ENCODE measurements around the gene PSMB2.

Gene PSMB2

DNA sequence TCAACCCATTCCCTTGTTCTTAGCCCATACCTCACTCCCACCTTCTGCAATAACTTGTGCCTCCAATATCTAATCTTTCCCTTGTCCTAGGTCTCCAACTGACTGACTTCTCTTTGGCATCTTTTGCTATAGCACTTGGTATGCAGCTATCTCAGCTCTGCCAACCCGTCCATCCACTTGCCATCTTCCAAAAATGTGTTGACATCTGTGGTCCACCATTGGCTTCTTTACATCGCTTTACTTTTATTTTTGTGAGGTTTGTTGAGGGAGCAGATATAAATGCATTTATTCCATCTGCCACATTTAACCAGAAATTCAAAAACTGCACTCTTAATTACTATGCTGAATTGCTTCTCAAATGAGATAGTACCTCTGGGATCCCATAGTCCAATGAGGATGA, 24.9 kb upstream of the PSMB2 start:
- Histone ChIP-seq H3K27ac (ENCODE audit: low read depth, low read length, severe bottlenecking) (no peak overlapping the region), H3K36me3 (ENCODE audit: control insufficient read depth, insufficient read depth, low read length) (no peaks in the 10 kb centered on the region), H3K4me3 (ENCODE audit: extremely low read depth, insufficient read depth, low read length, poor library complexity, severe bottlenecking) (no peak overlapping the region), H3K9me3 (ENCODE audit: control insufficient read depth, low read length) (no peaks in the 10 kb centered on the region), H3K4me1 (ENCODE audit: control insufficient read depth, insufficient read depth, low read length, poor library complexity, severe bottlenecking) (no peaks in the 10 kb centered on the region)
- WGBS, 2 experiments (ENCODE audit: insufficient coverage in 2 of 2) = 57 to 83% methylated on average over 1 of the region's 2 CpGs

DNA sequence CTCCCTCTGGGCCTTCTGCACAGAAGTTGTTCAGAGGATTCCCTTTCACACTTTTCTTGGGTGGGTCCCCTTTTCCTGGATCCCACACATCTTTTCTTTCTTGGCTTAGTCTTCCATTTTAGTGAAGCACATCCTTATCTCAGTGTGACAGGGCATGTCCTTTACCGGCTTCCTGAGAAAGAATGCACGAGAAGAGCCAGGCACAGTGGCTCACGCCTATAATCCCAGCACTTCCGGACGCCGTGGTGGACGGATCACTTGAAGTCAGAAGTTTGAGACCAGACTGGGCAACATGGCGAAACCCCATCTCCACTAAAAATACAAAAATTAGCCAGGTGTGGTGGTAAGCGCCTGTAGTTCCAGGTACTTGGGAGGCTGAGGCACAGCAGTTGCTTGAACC, 22.1 kb upstream of the PSMB2 start:
- Histone ChIP-seq H3K27ac (ENCODE audit: low read depth, low read length, severe bottlenecking) (no peak overlapping the region), H3K36me3 (ENCODE audit: control insufficient read depth, insufficient read depth, low read length) (no peaks in the 10 kb centered on the region), H3K9me3 (ENCODE audit: control insufficient read depth, low read length) (no peaks in the 10 kb centered on the region), H3K4me1 (ENCODE audit: control insufficient read depth, insufficient read depth, low read length, poor library complexity, severe bottlenecking) (no peaks in the 10 kb centered on the region), H3K4me3 (ENCODE audit: extremely low read depth, insufficient read depth, low read length, poor library complexity, severe bottlenecking) (no peak overlapping the region)
- 87 to 92% methylated on average over 8 to 9 of the region's 9 CpGs for WGBS, 2 experiments (ENCODE audit: insufficient coverage in 2 of 2)

DNA sequence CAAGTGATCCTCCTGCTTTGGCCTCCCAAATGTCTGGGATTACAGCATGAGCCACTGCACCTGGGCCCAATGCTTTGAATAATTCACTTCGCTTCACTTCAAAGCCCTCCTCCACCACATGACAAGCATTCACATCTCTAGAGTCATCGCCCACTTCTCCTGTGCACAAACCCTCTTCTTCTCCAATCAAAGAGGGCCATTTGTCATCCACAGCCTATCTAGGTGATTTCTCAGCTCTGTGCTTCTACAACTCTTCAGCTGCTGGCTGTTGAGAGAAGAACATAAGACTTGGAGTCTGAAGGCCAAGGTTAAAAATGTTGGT, 20.1 kb upstream of the PSMB2 start:
- Histone ChIP-seq H3K27ac (ENCODE audit: low read depth, low read length, severe bottlenecking) (no peak overlapping the region), H3K4me1 (ENCODE audit: control insufficient read depth, insufficient read depth, low read length, poor library complexity, severe bottlenecking) (no peaks in the 10 kb centered on the region), H3K36me3 (ENCODE audit: control insufficient read depth, insufficient read depth, low read length) (no peaks in the 10 kb centered on the region), H3K4me3 (ENCODE audit: extremely low read depth, insufficient read depth, low read length, poor library complexity, severe bottlenecking) (no peak overlapping the region), H3K9me3 (ENCODE audit: control insufficient read depth, low read length) (no peaks in the 10 kb centered on the region)
- WGBS, 2 experiments (ENCODE audit: insufficient coverage in 2 of 2) = 80 to 88% methylated on average over 1 to 2 of the region's 2 CpGs

DNA sequence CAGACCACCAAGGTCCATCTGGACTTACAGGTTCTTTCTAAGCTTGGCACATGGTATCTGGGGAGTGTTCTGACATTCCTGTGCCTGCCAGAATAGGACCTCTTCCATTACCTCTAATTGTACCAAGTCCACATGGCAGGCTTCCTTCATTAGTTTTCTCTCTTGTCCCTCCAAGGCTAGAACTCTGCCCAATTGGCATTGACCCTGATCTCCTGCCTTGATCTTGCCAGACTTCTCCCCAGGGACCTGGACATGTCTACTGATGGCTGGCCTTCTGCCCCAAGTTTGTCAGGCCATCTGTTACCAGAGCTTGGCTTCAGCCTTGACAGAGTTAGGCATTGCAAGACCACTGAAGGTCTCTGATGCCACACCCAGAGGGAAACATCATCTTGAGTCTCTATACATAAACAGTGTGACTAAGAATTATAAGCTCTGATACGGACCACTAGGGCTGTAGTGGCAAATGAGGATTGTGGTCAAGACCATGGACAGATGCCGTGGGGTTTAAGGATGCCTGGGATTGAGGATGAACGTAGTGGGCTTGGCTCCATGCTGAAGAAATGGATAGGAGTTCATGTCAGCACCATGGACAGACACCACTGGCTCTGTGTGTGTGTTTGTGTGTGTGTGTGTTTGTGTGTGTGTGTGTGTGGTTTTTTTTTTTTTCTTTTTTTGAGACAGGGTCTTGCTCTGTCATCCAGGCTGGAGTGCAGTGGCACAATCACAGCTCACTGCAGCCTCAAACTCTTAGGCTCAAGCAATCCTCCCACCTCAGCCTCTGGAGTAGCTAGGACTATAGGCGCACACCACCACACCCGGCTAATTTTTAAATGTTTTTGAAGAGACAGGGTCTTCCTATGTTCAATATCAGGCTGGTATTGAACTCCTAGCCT, 19.5 kb upstream of the PSMB2 start:
- WGBS, 2 experiments (ENCODE audit: insufficient coverage in 2 of 2) = 31 to 53% methylated on average over 2 to 4 of the region's 5 CpGs
- H3K4me3 ChIP-seq (ENCODE audit: extremely low read depth, insufficient read depth, low read length, poor library complexity, severe bottlenecking) = no peak overlapping the region

DNA sequence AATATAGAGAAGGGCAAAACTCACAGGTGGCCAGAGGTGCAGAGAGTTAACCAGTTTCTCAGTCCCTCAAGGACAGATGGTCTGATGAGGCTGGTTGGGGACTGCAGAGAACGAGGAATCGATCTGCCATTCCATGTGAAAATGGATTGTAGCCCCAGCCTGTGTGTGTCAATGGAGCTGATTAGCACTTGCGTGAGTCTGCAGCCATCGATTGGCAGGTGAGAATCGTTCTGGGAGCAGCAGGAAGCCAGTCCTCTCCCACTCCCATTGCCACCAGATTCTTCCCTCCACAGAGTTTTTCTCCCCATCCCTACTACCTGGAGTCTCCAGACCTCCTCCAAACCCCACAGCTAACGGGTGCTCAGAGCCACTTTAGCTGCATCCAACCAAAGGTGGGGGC, 18.3 kb upstream of the PSMB2 start:
- no peaks in the 10 kb centered on the region for H3K9me3 ChIP-seq (ENCODE audit: control insufficient read depth, low read length)
- WGBS, 2 experiments (ENCODE audit: insufficient coverage in 2 of 2) = 45 to 54% methylated on average over 6 of the region's 6 CpGs
- H3K4me1 ChIP-seq (ENCODE audit: control insufficient read depth, insufficient read depth, low read length, poor library complexity, severe bottlenecking) = no peaks in the 10 kb centered on the region
- H3K36me3 ChIP-seq (ENCODE audit: control insufficient read depth, insufficient read depth, low read length) = no peaks in the 10 kb centered on the region
- H3K27ac ChIP-seq (ENCODE audit: low read depth, low read length, severe bottlenecking) = no peak overlapping the region
- no peak overlapping the region for H3K4me3 ChIP-seq (ENCODE audit: extremely low read depth, insufficient read depth, low read length, poor library complexity, severe bottlenecking)

More for the DNA sequence above, 19.5 kb upstream of the PSMB2 start:
- Histone ChIP-seq H3K9me3 (ENCODE audit: control insufficient read depth, low read length) (no peaks in the 10 kb centered on the region), H3K36me3 (ENCODE audit: control insufficient read depth, insufficient read depth, low read length) (no peaks in the 10 kb centered on the region), H3K4me1 (ENCODE audit: control insufficient read depth, insufficient read depth, low read length, poor library complexity, severe bottlenecking) (no peaks in the 10 kb centered on the region), H3K27ac (ENCODE audit: low read depth, low read length, severe bottlenecking) (no peak overlapping the region)

DNA sequence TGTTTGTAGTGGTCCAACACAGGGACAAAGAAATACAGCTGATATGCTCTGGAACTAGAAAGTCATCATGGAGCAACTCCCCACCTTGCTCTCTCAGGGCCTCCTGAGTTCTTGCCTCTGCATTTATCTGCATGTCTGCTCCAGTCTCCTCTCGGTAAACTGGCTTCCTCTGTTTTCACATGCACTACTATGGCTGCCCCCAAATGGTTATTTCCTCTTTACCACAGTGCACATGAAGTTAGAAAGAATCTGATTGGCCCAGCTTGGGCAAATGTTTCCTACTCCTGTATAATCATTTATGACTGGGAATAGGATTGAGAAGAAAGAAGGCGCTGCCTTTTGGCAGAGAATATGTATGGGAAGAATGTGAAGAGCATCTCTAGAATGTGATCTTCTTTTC, 16.5 kb upstream of the PSMB2 start:
- Histone ChIP-seq H3K9me3 (ENCODE audit: control insufficient read depth, low read length) (no peaks in the 10 kb centered on the region), H3K36me3 (ENCODE audit: control insufficient read depth, insufficient read depth, low read length) (no peaks in the 10 kb centered on the region), H3K27ac (ENCODE audit: low read depth, low read length, severe bottlenecking) (no peak overlapping the region), H3K4me3 (ENCODE audit: extremely low read depth, insufficient read depth, low read length, poor library complexity, severe bottlenecking) (no peak overlapping the region), H3K4me1 (ENCODE audit: control insufficient read depth, insufficient read depth, low read length, poor library complexity, severe bottlenecking) (no peaks in the 10 kb centered on the region)
- 67 to 86% methylated on average over 2 of the region's 2 CpGs for WGBS, 2 experiments (ENCODE audit: insufficient coverage in 2 of 2)

DNA sequence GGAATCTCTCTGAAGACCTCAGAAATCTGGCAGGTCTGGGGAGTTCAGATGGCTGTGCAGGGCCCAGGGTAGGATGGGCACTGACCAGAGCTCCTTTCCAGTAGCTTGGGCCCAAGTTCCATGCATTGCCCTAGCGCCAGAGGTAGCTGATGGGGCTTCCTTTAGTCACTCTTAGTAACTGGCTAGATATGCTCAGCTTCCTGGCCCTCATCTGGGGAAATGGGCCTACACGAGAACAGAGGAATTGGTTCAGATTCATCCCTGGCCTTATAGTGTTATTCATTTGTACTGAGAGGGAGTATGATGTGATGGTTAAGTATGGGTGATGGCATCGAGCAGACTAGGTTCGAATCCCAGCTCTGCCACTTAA, 15.5 kb upstream of the PSMB2 start:
- WGBS, 2 experiments (ENCODE audit: insufficient coverage in 2 of 2) = 75 to 80% methylated on average over 2 of the region's 4 CpGs
- Histone ChIP-seq H3K36me3 (ENCODE audit: control insufficient read depth, insufficient read depth, low read length) (no peaks in the 10 kb centered on the region), H3K4me3 (ENCODE audit: extremely low read depth, insufficient read depth, low read length, poor library complexity, severe bottlenecking) (no peak overlapping the region), H3K27ac (ENCODE audit: low read depth, low read length, severe bottlenecking) (no peak overlapping the region), H3K9me3 (ENCODE audit: control insufficient read depth, low read length) (no peaks in the 10 kb centered on the region), H3K4me1 (ENCODE audit: control insufficient read depth, insufficient read depth, low read length, poor library complexity, severe bottlenecking) (no peaks in the 10 kb centered on the region)

DNA sequence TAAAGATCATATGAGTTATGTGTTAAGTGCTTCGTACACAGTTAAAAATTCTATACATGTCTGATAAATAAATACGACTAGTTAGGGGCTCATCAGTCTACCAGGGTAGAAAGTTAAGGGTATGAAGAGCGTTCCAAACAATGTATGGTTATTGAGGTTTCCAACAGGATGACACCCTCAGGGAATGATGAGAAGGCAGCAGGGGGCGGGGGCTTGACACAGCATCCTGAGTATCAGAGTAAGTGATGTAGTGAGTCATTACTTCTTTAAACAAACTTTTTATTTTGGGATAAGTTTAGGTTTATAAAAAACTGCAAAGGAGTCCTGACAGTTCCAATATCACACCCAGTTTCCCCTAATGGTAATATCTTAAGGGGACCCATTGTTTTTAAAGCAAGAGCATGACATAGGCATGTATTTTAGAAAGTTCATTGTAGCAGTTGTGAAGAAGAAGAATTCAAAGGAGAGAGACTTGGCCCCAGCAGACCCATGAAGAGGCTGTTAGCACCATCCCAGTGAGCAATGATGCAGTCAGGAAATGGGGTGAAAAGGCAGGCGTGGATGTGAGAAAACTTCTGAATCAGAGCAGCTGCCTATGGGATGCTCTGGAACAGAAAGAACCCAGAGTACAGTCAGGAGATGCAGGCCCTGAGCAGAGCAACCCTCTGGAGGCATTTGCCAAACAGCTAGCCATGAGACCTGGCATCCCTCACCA, 15.0 kb upstream of the PSMB2 start:
- H3K36me3 ChIP-seq (ENCODE audit: control insufficient read depth, insufficient read depth, low read length) = no peaks in the 10 kb centered on the region
- no peaks in the 10 kb centered on the region for H3K4me1 ChIP-seq (ENCODE audit: control insufficient read depth, insufficient read depth, low read length, poor library complexity, severe bottlenecking)
- WGBS, 2 experiments (ENCODE audit: insufficient coverage in 2 of 2) = 62 to 69% methylated on average over 2 of the region's 5 CpGs
- no peaks in the 10 kb centered on the region for H3K9me3 ChIP-seq (ENCODE audit: control insufficient read depth, low read length)
- H3K27ac ChIP-seq (ENCODE audit: low read depth, low read length, severe bottlenecking) = no peak overlapping the region
- H3K4me3 ChIP-seq (ENCODE audit: extremely low read depth, insufficient read depth, low read length, poor library complexity, severe bottlenecking) = no peak overlapping the region

DNA sequence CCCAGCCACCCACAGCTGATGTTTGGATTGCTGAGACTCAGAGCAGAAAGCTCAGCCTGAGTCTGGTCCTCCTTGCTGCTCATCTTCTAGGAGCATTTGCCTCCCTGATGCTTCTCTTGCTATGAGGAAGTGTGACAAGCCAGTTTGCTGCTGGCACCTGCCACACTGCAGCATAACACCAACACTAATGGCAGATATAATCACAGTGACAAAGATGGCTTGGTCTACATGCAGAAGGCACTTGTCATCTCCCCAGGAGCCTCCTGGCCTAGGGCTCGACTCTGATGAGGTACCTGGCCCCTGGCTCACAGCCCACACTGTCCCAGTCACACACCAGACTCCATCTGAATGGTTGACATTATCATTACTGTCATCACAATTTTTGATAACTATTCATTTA, 13.9 kb upstream of the PSMB2 start:
- Histone ChIP-seq H3K27ac (ENCODE audit: low read depth, low read length, severe bottlenecking) (no peak overlapping the region), H3K9me3 (ENCODE audit: control insufficient read depth, low read length) (no peaks in the 10 kb centered on the region), H3K4me1 (ENCODE audit: control insufficient read depth, insufficient read depth, low read length, poor library complexity, severe bottlenecking) (no peaks in the 10 kb centered on the region), H3K36me3 (ENCODE audit: control insufficient read depth, insufficient read depth, low read length) (no peaks in the 10 kb centered on the region), H3K4me3 (ENCODE audit: extremely low read depth, insufficient read depth, low read length, poor library complexity, severe bottlenecking) (no peak overlapping the region)
- 50 to 67% methylated on average over 1 of the region's 1 CpG for WGBS, 2 experiments (ENCODE audit: insufficient coverage in 2 of 2)

DNA sequence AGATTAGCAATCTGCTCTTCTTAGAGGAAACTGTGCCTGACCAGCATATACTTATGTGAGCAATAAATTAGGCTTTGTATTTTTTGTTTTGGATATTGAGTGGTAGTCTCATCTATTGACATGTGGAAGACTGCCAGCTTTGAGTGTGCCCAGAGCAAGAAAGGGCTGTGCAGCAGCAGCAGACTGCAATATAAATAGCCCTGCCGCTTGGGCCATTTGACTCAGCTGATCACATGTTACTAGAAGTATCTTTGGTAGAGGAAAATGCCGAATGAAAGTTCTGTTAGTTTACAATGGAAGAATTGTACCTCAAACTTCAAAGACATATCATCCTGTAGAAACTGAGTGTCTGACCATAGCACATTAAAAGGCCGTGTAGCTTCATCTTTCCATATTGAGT, 9.1 kb upstream of the PSMB2 start:
- 80 to 100% methylated on average over 1 to 2 of the region's 3 CpGs for WGBS, 2 experiments (ENCODE audit: insufficient coverage in 2 of 2)
- Histone ChIP-seq H3K4me3 (ENCODE audit: extremely low read depth, insufficient read depth, low read length, poor library complexity, severe bottlenecking) (no peak overlapping the region), H3K36me3 (ENCODE audit: control insufficient read depth, insufficient read depth, low read length) (no peaks in the 10 kb centered on the region), H3K4me1 (ENCODE audit: control insufficient read depth, insufficient read depth, low read length, poor library complexity, severe bottlenecking) (no peaks in the 10 kb centered on the region), H3K27ac (ENCODE audit: low read depth, low read length, severe bottlenecking) (no peak overlapping the region), H3K9me3 (ENCODE audit: control insufficient read depth, low read length) (no peaks in the 10 kb centered on the region)

DNA sequence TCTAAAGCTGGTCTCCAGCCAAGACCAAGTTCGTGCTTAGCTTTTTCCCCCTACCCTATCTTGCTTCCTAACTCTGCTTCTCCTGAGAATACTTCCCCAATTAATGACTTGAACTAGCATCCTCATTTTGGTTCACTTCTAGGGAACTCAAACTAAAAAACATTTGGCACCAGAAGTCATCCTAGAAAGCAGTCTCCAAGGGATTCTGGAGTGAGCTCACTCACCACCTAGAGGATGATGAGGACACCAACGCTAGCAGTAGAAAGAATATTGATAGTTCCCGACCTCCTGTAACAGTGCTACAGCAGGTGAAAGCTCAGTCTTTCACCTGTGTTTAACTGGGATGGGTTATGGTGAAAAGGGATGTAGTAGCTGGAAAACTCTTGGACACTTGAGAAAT, 4.7 kb upstream of the PSMB2 start:
- 33 to 39% methylated on average over 2 to 3 of the region's 3 CpGs for WGBS, 2 experiments (ENCODE audit: insufficient coverage in 2 of 2)
- Histone ChIP-seq H3K9me3 (ENCODE audit: control insufficient read depth, low read length) (no peaks in the 10 kb centered on the region), H3K4me3 (ENCODE audit: extremely low read depth, insufficient read depth, low read length, poor library complexity, severe bottlenecking) (no peak overlapping the region), H3K27ac (ENCODE audit: low read depth, low read length, severe bottlenecking) (no peak overlapping the region), H3K4me1 (ENCODE audit: control insufficient read depth, insufficient read depth, low read length, poor library complexity, severe bottlenecking) (peaks cover 3% of the 10 kb centered on the region), H3K36me3 (ENCODE audit: control insufficient read depth, insufficient read depth, low read length) (no peaks in the 10 kb centered on the region)
